ENCODE results near the gene AEBP1. TPM values are rescaled to one million over a fixed set of nuclear protein-coding genes. Genes with fewer than 3 reads are reported as not detected.

Gene AEBP1
- total RNA-seq, 2 donors from 2014 or later, result 1.2 to 5.3 TPM

- H3K4me3 Mint-ChIP-seq, result no peak overlapping the region
- ATAC-seq (replicated peaks), result no peak
- H3K36me3 Mint-ChIP-seq (ENCODE audit: low read depth), result peaks cover 91% of the 10 kb centered on the region
- no peaks in the 10 kb centered on the region for H3K9me3 Mint-ChIP-seq
- H3K27ac Mint-ChIP-seq, result no peak overlapping the region
- peaks cover 17% of the 10 kb centered on the region for H3K4me1 Mint-ChIP-seq
- H3K27me3 Mint-ChIP-seq, result no peaks in the 10 kb centered on the region
These were observed 27.8 kb upstream of the AEBP1 start for GRCh38 chr7:44076101-44076895.

- no peak overlapping the region for H3K4me3 Mint-ChIP-seq
- H3K27me3 Mint-ChIP-seq, result no peaks in the 10 kb centered on the region
- H3K4me1 Mint-ChIP-seq, result peaks cover 19% of the 10 kb centered on the region
- H3K9me3 Mint-ChIP-seq, result no peaks in the 10 kb centered on the region
- H3K27ac Mint-ChIP-seq, result peak overlapping the region; percentile 88
- no peak for ATAC-seq (replicated peaks)
- H3K36me3 Mint-ChIP-seq (ENCODE audit: low read depth), result peaks cover 93% of the 10 kb centered on the region
These were observed 27.1 kb upstream of the AEBP1 start for GRCh38 chr7:44077061-44077460.

DNA sequence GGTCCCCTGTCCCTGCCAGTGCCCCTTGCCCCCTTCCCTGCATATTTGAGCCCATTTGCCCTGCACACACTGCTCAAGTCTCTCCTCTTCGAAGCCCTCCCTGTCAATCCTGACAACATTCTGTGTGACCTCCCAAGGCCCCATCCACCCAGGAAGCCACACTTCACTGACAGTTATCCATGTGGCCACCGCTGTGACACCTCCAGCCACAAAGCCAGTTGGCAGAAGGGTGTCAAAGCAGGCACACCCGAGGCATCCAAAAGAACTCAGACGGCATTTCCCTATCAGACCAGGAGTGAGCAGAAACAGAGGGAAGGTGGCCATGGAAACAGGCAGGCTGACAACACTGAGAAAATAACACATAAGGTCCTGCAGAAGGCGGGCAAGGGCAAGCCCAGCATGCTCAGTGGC, 26.5 kb upstream of the AEBP1 start:
- Mint-ChIP-seq H3K4me1 (peaks cover 17% of the 10 kb centered on the region), H3K36me3 (ENCODE audit: low read depth) (peaks cover 91% of the 10 kb centered on the region), H3K27ac (peak overlapping the region; percentile 88), H3K27me3 (no peaks in the 10 kb centered on the region), H3K9me3 (no peaks in the 10 kb centered on the region), H3K4me3 (no peak overlapping the region)
- no peak for ATAC-seq (replicated peaks)

DNA sequence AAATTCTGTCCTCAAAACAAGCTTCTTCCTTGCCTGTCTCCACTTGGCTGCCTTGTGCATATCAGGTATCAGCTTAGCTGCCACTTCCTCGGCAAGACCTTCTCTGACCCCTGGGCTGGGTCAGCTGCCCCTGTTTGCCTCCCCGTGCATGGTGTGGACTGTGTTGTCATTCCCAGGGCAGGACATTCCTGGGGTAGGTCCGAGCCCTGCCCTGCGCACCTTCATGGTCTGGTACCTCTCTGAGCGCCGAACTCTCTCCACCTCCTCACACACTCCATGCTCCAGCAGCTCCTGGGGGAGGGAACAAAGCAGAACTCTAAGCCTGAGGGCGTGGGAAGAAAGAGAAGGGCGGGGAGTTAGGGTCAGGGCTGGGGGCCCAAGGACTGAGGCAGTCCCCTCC, 25.6 kb upstream of the AEBP1 start:
- Mint-ChIP-seq H3K27ac (no peak overlapping the region), H3K36me3 (ENCODE audit: low read depth) (peaks cover 82% of the 10 kb centered on the region), H3K9me3 (no peaks in the 10 kb centered on the region), H3K27me3 (no peaks in the 10 kb centered on the region), H3K4me3 (no peak overlapping the region), H3K4me1 (peaks cover 17% of the 10 kb centered on the region)
- ATAC-seq (replicated peaks), result no peak

- Mint-ChIP-seq H3K27ac (no peak overlapping the region), H3K9me3 (no peaks in the 10 kb centered on the region), H3K4me3 (no peak overlapping the region), H3K36me3 (ENCODE audit: low read depth) (peaks cover 73% of the 10 kb centered on the region), H3K4me1 (peaks cover 21% of the 10 kb centered on the region), H3K27me3 (no peaks in the 10 kb centered on the region)
- ATAC-seq (replicated peaks), result no peak
These were observed 24.7 kb upstream of the AEBP1 start for GRCh38 chr7:44079331-44080021.

DNA sequence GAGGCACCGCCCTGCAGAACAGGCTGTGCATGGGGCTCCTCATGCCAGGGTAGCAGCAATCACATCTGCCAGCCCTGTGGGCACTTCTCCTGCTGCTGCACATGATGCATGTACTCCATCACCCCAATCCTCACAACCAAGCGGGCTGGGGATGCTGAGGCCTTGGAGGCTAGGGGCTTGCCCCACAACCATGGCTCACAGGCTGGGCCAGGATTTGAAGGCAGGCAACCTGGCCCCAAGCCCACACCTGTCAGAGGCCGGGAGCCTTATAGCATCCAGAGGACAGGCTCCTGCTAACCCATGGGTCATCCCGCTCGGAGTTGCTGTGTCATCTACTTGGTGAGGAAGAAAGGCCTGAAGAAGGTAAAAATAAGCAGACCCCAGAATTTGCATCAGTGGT, 24.0 kb upstream of the AEBP1 start:
- Mint-ChIP-seq H3K27me3 (no peaks in the 10 kb centered on the region), H3K27ac (no peak overlapping the region), H3K36me3 (ENCODE audit: low read depth) (peaks cover 67% of the 10 kb centered on the region), H3K4me1 (peaks cover 21% of the 10 kb centered on the region), H3K9me3 (no peaks in the 10 kb centered on the region), H3K4me3 (peak overlapping the region; percentile 86)
- ATAC-seq (replicated peaks), result no peak

DNA sequence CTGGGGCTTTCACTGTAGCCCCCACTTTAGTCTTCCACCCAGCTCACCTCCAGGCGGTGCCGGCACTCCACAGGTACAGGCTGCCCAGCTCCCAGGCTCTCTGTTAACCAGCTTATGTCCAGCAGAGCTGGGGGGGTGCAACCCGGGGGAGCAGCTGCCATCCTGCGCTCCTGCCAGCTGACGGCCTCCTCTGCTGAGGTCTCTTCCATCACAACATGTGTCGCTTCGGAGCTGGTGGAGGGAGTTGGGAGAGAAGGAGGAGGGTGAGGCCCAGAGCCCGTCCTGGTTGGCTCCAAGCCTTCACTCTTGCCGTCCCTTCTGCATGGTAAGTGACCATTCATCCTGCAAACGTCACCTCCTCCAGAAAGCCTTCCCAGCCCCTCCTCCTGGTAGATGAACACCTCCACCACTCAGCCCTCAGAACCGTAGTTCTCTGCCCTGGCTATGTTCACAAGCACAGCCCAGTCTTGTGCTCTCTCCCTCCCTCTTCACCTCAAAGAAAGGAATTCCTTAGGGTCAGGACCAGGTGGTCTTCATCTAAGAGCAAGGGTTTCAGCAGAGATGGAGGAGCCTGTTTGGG, 23.4 kb upstream of the AEBP1 start:
- Mint-ChIP-seq H3K4me1 (peaks cover 21% of the 10 kb centered on the region), H3K27ac (peak overlapping the region; percentile 93), H3K4me3 (peak overlapping the region; percentile 86), H3K36me3 (ENCODE audit: low read depth) (peaks cover 60% of the 10 kb centered on the region), H3K9me3 (no peaks in the 10 kb centered on the region), H3K27me3 (no peaks in the 10 kb centered on the region)
- no peak for ATAC-seq (replicated peaks)

DNA sequence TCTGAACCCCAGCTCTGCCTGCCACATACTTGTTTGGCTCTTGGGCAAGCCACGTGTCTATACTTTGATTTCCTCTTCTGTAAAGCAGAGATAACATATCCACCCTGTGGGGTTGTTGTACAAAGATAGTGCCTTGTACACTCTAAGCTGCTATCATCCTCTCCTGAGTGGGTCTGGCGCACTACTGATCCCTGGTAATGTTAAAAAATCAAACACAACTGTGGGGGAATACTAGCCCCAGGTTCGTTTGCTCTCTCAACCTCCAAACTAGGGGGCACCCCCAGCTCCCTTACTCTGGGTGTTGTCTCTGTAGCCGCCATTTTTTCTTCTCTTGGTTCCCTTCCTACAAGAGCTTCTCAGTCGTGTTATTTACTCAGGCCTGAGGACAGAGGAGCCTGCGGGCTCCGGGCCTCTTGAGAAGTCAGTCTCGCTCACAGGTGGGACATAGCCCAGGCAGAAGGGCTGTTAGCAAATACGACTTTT, 22.8 kb upstream of the AEBP1 start:
- H3K36me3 Mint-ChIP-seq (ENCODE audit: low read depth), result peaks cover 55% of the 10 kb centered on the region
- peak overlapping the region; percentile 86 for H3K4me3 Mint-ChIP-seq
- peaks cover 21% of the 10 kb centered on the region for H3K4me1 Mint-ChIP-seq
- no peaks in the 10 kb centered on the region for H3K27me3 Mint-ChIP-seq
- H3K27ac Mint-ChIP-seq, result peak overlapping the region; percentile 93
- ATAC-seq (replicated peaks), result no peak
- H3K9me3 Mint-ChIP-seq, result no peaks in the 10 kb centered on the region

- H3K27me3 Mint-ChIP-seq, result no peaks in the 10 kb centered on the region
- ATAC-seq (replicated peaks), result peak; percentile 96
- H3K4me1 Mint-ChIP-seq, result peaks cover 19% of the 10 kb centered on the region
- peak overlapping the region; percentile 93 for H3K27ac Mint-ChIP-seq
- peak overlapping the region; percentile 86 for H3K4me3 Mint-ChIP-seq
- peaks cover 41% of the 10 kb centered on the region for H3K36me3 Mint-ChIP-seq (ENCODE audit: low read depth)
- H3K9me3 Mint-ChIP-seq, result no peaks in the 10 kb centered on the region
These were observed 21.5 kb upstream of the AEBP1 start for GRCh38 chr7:44082541-44083207.

DNA sequence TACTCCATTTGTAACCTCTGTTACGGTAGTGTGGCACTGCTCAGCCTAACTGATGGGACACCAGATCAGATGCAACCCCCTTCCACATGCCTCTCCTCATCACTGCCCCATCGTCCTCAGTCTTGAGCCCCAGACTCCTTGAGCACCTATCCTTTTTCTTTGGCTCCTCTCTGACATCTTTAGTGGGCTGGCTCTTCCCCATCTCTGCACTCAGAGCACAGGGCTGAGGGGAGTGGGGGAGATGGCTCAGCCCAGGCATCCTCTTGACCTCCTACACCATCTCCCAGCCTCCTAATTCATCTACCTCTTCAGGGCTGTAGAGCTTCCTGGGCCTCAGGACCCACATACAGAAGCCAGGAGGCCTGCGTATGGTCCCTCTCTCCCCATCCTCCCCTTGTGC, 20.3 kb upstream of the AEBP1 start:
- Mint-ChIP-seq H3K27ac (peak overlapping the region; percentile 52), H3K4me3 (peak overlapping the region; percentile 86), H3K4me1 (peaks cover 15% of the 10 kb centered on the region), H3K36me3 (ENCODE audit: low read depth) (peaks cover 30% of the 10 kb centered on the region), H3K27me3 (no peaks in the 10 kb centered on the region), H3K9me3 (no peaks in the 10 kb centered on the region)
- ATAC-seq (replicated peaks), result no peak

DNA sequence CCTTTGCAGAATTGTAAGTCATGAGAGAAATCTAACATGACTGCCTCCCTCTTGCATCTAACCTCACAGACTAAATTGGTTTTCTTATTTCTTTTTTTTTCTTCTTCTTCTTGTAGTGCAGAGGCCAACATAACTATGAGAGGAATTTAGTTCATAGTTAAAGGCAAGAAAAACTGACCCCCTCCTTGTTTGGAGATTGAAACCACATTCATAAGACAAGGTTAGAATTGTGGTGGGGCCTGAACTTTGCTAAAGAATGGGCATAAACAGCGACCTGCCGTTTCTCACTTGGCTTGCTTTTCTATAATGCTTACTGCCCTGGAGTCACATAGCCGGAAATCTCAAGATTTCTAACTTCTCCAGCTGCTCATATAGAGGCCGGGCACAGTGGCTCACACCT, 19.4 kb upstream of the AEBP1 start:
- ATAC-seq (replicated peaks), result no peak
- Mint-ChIP-seq H3K27me3 (no peaks in the 10 kb centered on the region), H3K4me1 (peaks cover 15% of the 10 kb centered on the region), H3K36me3 (ENCODE audit: low read depth) (peaks cover 24% of the 10 kb centered on the region), H3K4me3 (no peak overlapping the region), H3K9me3 (no peaks in the 10 kb centered on the region), H3K27ac (no peak overlapping the region)

GRCh38 chr7:44085546-44085945, 18.6 kb upstream of the AEBP1 start:
- Mint-ChIP-seq H3K36me3 (ENCODE audit: low read depth) (peaks cover 15% of the 10 kb centered on the region), H3K4me1 (peaks cover 15% of the 10 kb centered on the region), H3K27ac (no peak overlapping the region), H3K4me3 (no peak overlapping the region), H3K27me3 (no peaks in the 10 kb centered on the region), H3K9me3 (no peaks in the 10 kb centered on the region)
- ATAC-seq (replicated peaks), result no peak

- Mint-ChIP-seq H3K4me3 (no peak overlapping the region), H3K4me1 (peaks cover 7% of the 10 kb centered on the region), H3K36me3 (ENCODE audit: low read depth) (peaks cover 5% of the 10 kb centered on the region), H3K27ac (no peak overlapping the region), H3K27me3 (no peaks in the 10 kb centered on the region), H3K9me3 (no peaks in the 10 kb centered on the region)
- no peak for ATAC-seq (replicated peaks)
These were observed 17.5 kb upstream of the AEBP1 start for GRCh38 chr7:44086627-44087026.
